ENCODE results near the gene TSPAN14. TPM values are rescaled to one million over a fixed set of nuclear protein-coding genes. Genes with fewer than 3 reads are reported as not detected.

TSPAN14 gene
- total RNA-seq, 1 donor from 2014 or later: 111 TPM

DNA sequence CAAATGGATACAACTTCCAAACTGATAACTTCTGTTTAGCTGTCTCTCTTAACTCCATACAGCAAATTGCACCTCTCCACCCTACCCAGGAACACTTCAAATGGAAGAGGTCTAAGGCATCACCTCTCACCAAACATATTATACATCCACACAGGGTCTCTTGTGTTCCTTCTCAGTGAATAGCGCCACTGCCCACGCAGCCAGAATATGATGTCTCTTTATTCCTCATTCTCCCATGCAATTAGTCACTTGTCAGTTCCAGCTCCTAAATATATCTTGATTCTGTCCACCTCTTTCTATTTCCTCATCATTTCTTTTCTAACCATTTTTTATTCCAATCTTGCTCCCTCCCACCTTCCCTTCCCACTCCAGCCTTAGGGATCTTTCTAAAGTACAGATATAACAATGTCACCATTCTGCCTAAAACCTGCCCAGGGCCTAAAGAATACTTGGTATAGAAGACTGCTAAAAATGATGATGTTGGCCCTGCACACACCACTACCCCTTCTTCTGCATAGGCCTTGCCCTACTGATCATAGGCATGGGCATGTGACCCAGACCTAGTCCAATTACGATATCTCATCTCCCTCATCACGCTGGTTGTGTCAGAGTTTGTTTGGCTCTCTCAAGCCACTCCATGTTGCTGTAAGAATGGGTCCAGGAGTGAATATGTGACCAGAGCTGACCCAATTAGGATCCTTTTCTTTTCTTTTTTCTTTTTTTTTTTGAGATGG is 5.7 kb upstream of the TSPAN14 start:
- H3K27ac Mint-ChIP-seq: no peak overlapping the region
- no peaks in the 10 kb centered on the region for H3K36me3 Mint-ChIP-seq
- peaks cover 28% of the 10 kb centered on the region for H3K4me1 Mint-ChIP-seq (ENCODE audit: unreplicated experiment)
- H3K27me3 Mint-ChIP-seq: no peaks in the 10 kb centered on the region
- no peak for TF ChIP-seq CTCF (conservative IDR thresholded peaks at IDR 0.05)
- H3K9me3 Mint-ChIP-seq: no peaks in the 10 kb centered on the region
- DNase-seq (ENCODE audit: extremely low spot score, unreplicated experiment): no peak
- no peak overlapping the region for H3K4me3 Mint-ChIP-seq

- no peak overlapping the region for H3K4me3 Mint-ChIP-seq
- H3K4me1 Mint-ChIP-seq (ENCODE audit: unreplicated experiment): peaks cover 18% of the 10 kb centered on the region
- H3K36me3 Mint-ChIP-seq: no peaks in the 10 kb centered on the region
- no peaks in the 10 kb centered on the region for H3K27me3 Mint-ChIP-seq
- no peaks in the 10 kb centered on the region for H3K9me3 Mint-ChIP-seq
- DNase-seq (ENCODE audit: extremely low spot score, unreplicated experiment): no peak
- H3K27ac Mint-ChIP-seq: no peak overlapping the region
- TF ChIP-seq CTCF (conservative IDR thresholded peaks at IDR 0.05): no peak
Measured at GRCh38 chr10:80449520-80449919, 4.6 kb upstream of the TSPAN14 start.

DNA sequence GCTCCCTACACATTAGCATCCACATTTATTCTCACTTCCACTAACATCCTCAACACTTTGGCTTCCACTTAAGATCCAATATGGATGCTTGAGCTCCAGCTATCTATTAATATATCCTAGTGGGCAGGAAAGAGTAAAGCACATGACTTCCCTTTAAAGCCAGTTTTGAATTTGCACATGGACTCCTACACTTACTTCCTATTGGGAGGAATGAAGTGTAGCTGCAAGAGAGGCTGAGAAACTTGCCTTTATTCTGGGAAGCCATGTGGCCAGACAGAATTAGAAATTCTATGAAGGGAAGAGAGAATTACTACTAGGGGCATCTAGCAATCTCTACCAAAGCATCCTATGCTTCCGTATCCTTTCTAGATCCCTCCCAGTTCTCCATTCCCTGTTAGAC is 3.0 kb upstream of the TSPAN14 start:
- Mint-ChIP-seq H3K27me3 (no peaks in the 10 kb centered on the region), H3K9me3 (no peaks in the 10 kb centered on the region), H3K4me1 (ENCODE audit: unreplicated experiment) (peaks cover 24% of the 10 kb centered on the region), H3K4me3 (no peak overlapping the region), H3K27ac (no peak overlapping the region), H3K36me3 (peaks cover 4% of the 10 kb centered on the region)
- DNase-seq (ENCODE audit: extremely low spot score, unreplicated experiment): no peak
- TF ChIP-seq CTCF (conservative IDR thresholded peaks at IDR 0.05): no peak

- no peak for DNase-seq (ENCODE audit: extremely low spot score, unreplicated experiment)
- H3K36me3 Mint-ChIP-seq: peaks cover 5% of the 10 kb centered on the region
- no peak overlapping the region for H3K4me3 Mint-ChIP-seq
- H3K27ac Mint-ChIP-seq: no peak overlapping the region
- H3K9me3 Mint-ChIP-seq: no peaks in the 10 kb centered on the region
- H3K27me3 Mint-ChIP-seq: no peaks in the 10 kb centered on the region
- TF ChIP-seq CTCF (conservative IDR thresholded peaks at IDR 0.05): no peak
- H3K4me1 Mint-ChIP-seq (ENCODE audit: unreplicated experiment): peaks cover 18% of the 10 kb centered on the region
Measured at GRCh38 chr10:80452069-80452468, 2.0 kb upstream of the TSPAN14 start.

GRCh38 chr10:80452640-80453039 is 1.5 kb upstream of the TSPAN14 start:
- H3K27me3 Mint-ChIP-seq: no peaks in the 10 kb centered on the region
- H3K36me3 Mint-ChIP-seq: peaks cover 5% of the 10 kb centered on the region
- no peak for DNase-seq (ENCODE audit: extremely low spot score, unreplicated experiment)
- no peaks in the 10 kb centered on the region for H3K9me3 Mint-ChIP-seq
- no peak for TF ChIP-seq CTCF (conservative IDR thresholded peaks at IDR 0.05)
- H3K4me3 Mint-ChIP-seq: no peak overlapping the region
- H3K4me1 Mint-ChIP-seq (ENCODE audit: unreplicated experiment): peaks cover 13% of the 10 kb centered on the region
- H3K27ac Mint-ChIP-seq: no peak overlapping the region

Measured in type B pancreatic cell (in vitro differentiated cells).